Left ventricle myocardium inferior (tissue), 1 donor: ENCODE results near the gene BPI. TPM values are rescaled to one million over a fixed set of nuclear protein-coding genes. Genes with fewer than 3 reads are reported as not detected.

Experiments
- DNase-seq: peaks from one replicate; pipeline ENCODE4 v3.0.0-alpha.2; 2020
- H3K27ac ChIP-seq: fragments of 200-600 bp; replicated peaks from 2 replicates; pipeline ENCODE4 v1.8.0; 2021
- H3K27me3 ChIP-seq: fragments of 200-600 bp; 2 replicates; pipeline ENCODE4 v1.8.0; 2021; ENCODE audit warnings: low read depth
- H3K36me3 ChIP-seq: fragments of 200-600 bp; 2 replicates; pipeline ENCODE4 v1.8.0; 2021
- H3K4me1 ChIP-seq: fragments of 200-600 bp; 2 replicates; pipeline ENCODE4 v1.8.0; 2021
- H3K4me3 ChIP-seq: fragments of 200-600 bp; 2 replicates; pipeline ENCODE4 v1.8.0; 2021; ENCODE audit warnings: mild to moderate bottlenecking, moderate library complexity
- H3K9me3 ChIP-seq: fragments of 200-600 bp; replicated peaks from 2 replicates; pipeline ENCODE4 v1.8.0; 2021
- CTCF ChIP-seq: fragments of 200-600 bp; IDR thresholded peaks from 2 replicates; pipeline ENCODE4 v1.8.0; 2021; ENCODE audit warnings: antibody characterized with exemption, mild to moderate bottlenecking, borderline replicate concordance
- intact Hi-C: fragments of 100-400 bp; cut with micrococcal nuclease; formaldehyde crosslinking; loops from one replicate; pipeline ENCODE4 v1.11.0; 2022
- total RNA-seq: library from RNA; stranded (reverse); fragmentation: NEBNext Ultra II Directional; extraction: Animal tissue kit (Norgen Biotek cat#: 25700); gene quantifications from one replicate; pipeline ENCODE4 v1.2.1, GENCODE V29; 2021
- donor health status: DM: no; HTN: yes; CAD: no; lungs with severe emphysema.

Gene BPI
- total RNA-seq, 1 donor from 2014 or later = not detected

GRCh38 chr20:38363004-38363747 is 59.2 kb downstream of the BPI start:
- Histone ChIP-seq H3K4me3 (no peak overlapping the region), H3K9me3 (no peaks in the 10 kb centered on the region), H3K27ac (no peak overlapping the region), H3K27me3 (no peaks in the 10 kb centered on the region), H3K36me3 (no peaks in the 10 kb centered on the region), H3K4me1 (no peaks in the 10 kb centered on the region)
- intact Hi-C loops = no loop called here
- no peak for TF ChIP-seq CTCF
- DNase-seq = no peak

- H3K27ac ChIP-seq = no peak overlapping the region
- H3K27me3 ChIP-seq = peaks cover 6% of the 10 kb centered on the region
- peaks cover 4% of the 10 kb centered on the region for H3K4me1 ChIP-seq
- intact Hi-C loops = no loop called here
- no peak for TF ChIP-seq CTCF
- no peak overlapping the region for H3K4me3 ChIP-seq
- no peaks in the 10 kb centered on the region for H3K9me3 ChIP-seq
- DNase-seq = no peak
- H3K36me3 ChIP-seq = no peaks in the 10 kb centered on the region
These were observed 65.4 kb downstream of the BPI start for GRCh38 chr20:38369389-38369788.

GRCh38 chr20:38372806-38373205 is 68.8 kb downstream of the BPI start:
- Histone ChIP-seq H3K4me1 (peaks cover 4% of the 10 kb centered on the region), H3K27me3 (peaks cover 6% of the 10 kb centered on the region), H3K36me3 (no peaks in the 10 kb centered on the region), H3K9me3 (no peaks in the 10 kb centered on the region), H3K27ac (peak overlapping the region; percentile 58), H3K4me3 (no peak overlapping the region)
- intact Hi-C loops = no loop called here
- no peak for DNase-seq
- TF ChIP-seq CTCF = no peak

GRCh38 chr20:38373231-38373867 is 69.4 kb downstream of the BPI start:
- no peak for TF ChIP-seq CTCF
- no peaks in the 10 kb centered on the region for H3K9me3 ChIP-seq
- no peak overlapping the region for H3K4me3 ChIP-seq
- no peak for DNase-seq
- peaks cover 6% of the 10 kb centered on the region for H3K27me3 ChIP-seq
- no peaks in the 10 kb centered on the region for H3K36me3 ChIP-seq
- peak overlapping the region; percentile 58 for H3K27ac ChIP-seq
- peaks cover 4% of the 10 kb centered on the region for H3K4me1 ChIP-seq
- intact Hi-C loops = no loop called here

GRCh38 chr20:38373898-38374297 is 69.9 kb downstream of the BPI start:
- DNase-seq = no peak
- intact Hi-C loops = no loop called here
- Histone ChIP-seq H3K36me3 (no peaks in the 10 kb centered on the region), H3K4me1 (peaks cover 4% of the 10 kb centered on the region), H3K4me3 (no peak overlapping the region), H3K27ac (no peak overlapping the region), H3K9me3 (no peaks in the 10 kb centered on the region), H3K27me3 (peaks cover 6% of the 10 kb centered on the region)
- no peak for TF ChIP-seq CTCF
